GM18517 (cell line): Measurements from ENCODE around the gene NMS.

Source experiments
- ATAC-seq: cut with Tn5 transposase; IDR thresholded peaks from one replicate; pipeline ENCODE4 v1.9.1; 2021; ENCODE audit warnings: mild to moderate bottlenecking, moderate library complexity; ENCODE audit not compliant: unreplicated experiment

Gene NMS

DNA sequence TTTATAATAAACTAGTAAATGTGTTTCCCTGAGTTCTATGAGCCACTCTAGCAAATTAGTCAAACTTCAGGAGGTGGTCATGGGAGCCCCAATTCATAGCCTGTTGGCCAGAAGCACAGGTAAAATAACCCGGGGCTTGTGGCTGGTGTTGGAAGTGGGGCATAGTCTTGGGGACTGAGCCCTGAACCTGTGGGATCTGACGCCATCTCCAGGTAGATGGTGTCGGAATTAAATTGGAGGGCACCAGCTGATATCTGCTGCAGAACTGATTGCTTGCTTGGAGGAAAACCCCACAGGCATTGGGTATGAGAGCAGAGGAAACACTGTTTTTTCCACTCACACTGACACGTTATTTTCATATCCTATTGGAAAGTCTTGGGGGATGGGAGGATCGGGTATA is 14.1 kb downstream of the NMS start:
- ATAC-seq, result no peak

DNA sequence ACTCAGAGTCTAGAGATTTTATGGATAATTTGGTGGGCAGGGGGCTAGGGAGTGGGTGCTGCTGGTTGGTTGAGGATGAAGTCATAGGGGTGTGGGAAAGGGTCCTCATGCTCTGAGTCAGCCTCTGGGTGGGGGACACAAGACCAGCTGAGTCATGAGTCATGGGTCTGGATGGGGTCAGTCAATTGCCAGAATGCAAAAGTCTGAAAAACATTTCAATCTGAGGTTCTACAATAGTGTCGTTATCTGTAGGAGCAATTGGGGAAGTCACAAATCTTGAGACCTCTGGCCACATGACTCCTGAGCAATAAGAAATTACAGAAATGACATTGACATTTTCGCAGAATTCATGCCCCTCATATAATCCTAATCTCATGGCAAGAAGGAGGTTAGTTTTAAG is 15.1 kb downstream of the NMS start:
- no peak for ATAC-seq

DNA sequence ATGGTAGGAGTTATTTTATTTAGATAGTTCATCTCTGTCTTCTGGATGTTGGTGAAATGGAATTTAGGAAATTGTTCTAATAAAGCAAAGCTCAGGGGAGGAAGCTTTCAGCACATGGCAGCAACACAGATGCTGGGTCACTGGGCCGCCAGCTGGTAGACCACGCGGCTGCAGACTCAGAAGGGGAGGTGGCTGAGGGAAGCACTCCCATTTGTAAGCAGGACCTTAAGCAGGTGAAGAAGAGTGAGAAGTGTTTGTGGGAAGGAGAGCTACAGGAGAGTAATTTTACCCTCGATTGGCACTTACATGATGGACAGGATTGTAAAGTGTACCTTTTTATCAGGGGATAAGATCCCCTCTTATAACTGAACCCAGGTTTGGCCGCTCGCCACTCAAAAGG is 24.4 kb downstream of the NMS start:
- ATAC-seq, result no peak

DNA sequence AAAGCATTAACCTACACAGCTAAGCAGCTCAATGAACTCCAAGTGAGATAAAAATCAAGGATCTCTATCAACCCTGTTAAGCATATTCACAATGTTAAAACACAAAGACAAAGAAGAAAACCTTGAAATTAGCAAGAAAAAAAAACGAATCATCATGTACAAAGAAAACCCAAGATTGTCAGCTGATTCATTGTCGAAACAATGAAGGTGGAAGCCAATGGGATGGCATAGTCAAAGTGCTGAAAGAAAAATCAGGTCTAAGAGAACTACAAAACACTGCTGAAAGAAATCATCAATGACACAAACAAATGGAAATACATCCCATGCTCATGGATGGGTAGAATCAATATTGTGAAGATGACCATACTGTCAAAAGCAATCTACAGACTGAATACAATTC is 32.5 kb downstream of the NMS start:
- ATAC-seq, result no peak

DNA sequence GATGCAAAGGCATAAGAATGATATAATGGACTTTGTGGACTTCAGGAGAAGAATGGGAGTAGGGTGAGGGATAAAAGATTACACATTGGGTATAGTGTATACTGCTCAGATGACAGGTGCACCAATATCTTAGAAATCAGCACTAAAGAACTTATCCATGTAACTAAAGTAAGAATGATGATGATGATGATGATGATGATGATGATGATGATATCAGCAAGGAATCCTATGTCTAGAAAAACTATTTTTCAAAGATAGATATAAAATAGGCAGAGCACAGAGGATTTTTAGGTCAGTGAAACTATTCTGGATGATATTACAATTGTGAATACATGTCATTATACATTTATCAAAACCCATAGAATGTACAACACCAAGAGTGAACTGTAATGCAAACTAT is 34.3 kb downstream of the NMS start:
- no peak for ATAC-seq

DNA sequence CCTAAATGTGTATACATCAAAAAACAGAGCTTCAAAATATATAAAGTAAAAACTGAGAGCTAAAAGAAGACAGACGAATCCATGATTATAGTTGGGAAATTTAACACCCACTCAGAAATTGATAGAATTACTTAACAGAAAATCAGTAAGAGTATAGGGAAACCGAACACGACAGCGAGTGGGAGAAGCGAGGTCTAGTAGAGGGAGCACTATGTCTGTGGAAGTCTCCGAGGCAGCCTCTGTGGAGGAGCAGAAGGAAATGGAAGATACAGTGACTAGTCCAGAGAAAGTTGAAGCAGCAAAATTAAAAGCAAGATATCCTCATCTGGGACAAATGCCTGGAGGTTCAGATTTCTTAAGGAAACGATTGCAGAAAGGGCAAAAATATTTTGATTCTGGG is 38.8 kb downstream of the NMS start:
- no peak for ATAC-seq

DNA sequence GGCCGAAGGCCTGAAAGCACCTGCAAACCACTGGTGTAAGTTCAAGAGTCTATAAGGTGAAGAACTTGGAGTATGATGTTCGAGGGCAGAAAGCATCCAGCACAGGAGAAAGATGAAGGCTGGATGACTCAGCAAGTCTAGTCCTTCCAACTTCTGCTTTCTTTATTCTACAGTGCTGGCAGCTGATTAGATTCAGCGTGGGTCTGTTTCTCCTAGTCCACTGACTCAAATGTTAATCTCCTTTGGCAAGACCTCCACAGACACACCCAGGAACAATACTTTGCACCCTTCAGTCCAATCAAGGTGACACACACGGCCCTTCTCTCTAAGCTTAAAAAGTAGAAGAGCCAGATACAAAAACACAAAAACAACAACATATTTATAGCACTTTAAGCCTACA is 43.4 kb downstream of the NMS start:
- ATAC-seq, result no peak

DNA sequence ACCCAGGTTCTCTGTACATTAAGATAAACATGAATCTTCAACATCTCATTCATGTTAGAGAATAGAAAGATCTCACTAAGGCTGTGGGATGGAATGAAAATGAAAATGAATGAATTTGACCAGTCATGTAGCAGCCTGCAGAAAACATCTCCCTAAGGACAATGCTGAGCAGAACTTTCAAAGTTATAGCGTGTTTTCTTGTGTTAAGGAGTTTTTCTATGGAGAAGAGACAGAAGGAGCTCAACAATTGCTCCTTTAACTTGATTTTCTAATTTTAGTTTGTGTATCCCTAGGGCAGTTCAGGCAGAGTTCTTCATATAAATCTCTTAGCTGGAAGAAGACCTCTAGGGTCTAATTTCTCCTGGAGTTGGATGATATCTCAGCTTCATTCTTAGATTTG is 47.3 kb downstream of the NMS start:
- ATAC-seq, result no peak

DNA sequence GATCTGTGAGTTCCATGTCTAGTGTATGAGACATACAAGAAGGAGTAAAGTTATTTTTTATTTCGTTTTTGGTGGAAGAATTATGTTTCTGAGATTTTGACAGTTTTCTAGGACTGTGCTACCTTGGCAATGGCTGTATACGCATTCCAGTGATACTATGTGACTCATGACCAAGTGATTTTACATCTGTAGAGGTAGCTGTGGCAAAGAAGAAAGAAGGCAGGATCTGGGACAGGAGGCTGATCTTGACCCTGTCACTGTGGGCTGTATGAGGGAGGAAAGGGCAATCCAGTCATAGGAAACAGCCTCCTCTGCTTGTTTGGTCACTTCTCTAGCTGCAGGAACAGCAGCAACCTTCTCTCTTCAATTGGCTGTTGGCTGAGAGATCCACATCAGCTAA is 48.5 kb downstream of the NMS start:
- ATAC-seq, result no peak

DNA sequence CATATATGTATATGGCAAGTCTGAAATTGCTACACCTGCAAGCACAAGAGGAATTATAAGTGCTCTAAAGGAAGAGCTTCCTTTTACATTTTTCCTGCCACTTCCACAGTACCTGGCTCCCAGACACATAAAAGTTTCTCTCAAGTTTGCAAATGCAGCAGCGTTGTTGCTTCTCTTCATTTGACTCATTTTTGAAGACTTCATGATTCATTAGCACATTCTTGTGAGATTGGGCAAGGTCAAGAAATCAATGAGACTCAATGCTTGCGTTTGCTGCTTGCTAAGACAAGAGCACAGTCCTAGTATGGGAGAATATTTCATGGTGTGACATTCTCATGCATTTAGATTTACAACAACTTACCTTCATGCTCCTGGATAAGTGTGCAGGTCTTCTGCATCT is 49.9 kb downstream of the NMS start:
- ATAC-seq, result no peak

DNA sequence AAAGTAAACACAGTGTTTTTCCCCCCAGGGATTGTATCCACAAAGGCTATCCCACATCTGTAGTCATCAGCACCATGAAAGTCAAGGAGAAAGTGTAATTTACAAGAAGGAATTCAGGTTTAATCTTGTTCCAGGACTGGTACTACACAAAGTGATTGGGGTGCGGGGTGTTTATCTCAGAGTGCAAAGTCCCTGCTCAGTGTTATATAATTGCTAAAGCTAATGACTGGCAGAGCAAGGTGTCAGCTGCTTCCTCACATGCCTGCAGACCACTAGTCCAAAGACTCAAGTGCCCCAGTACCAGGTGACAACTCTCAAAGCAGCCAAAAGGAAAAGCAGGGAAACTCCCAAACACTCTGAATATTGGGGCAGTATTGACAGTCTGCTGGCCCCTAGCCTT is 52.1 kb downstream of the NMS start:
- no peak for ATAC-seq

DNA sequence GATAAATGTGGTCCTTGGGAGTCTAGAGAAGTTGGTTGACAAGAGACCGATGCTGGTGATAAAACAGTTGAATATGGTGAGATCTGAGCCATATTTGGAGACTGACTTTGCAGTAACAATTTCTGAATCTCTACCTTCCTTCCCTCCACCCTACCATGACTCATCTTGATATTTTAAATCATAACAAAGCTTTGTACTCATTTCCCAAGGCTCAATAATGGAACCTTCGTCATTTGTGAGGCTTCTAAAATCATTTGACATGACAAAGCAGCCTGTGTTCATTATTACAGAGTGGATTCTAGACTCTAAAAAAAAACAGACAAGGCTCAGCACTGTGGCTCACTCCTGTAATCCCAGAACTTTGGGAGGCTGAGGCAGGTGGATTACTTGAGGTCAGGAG is 54.0 kb downstream of the NMS start:
- ATAC-seq, result no peak

DNA sequence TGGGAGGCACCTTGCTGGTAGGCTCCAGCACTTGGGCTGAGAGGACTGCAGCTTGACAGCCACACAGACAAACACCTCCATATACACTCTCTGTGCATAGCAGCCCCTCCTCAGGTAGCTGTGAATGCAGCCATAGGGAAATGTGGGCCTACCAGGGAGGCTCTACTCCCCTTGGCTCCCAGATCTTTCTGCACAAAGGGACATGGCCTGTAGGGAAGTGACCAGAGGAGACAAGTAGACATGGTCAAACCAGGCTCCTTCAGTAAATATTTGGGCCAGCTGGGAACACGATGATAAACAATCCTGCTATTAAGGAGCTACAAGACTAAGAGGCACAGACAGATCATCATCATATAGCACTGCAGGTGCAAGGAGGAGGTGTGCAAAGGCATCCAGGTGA is 56.6 kb downstream of the NMS start:
- no peak for ATAC-seq

DNA sequence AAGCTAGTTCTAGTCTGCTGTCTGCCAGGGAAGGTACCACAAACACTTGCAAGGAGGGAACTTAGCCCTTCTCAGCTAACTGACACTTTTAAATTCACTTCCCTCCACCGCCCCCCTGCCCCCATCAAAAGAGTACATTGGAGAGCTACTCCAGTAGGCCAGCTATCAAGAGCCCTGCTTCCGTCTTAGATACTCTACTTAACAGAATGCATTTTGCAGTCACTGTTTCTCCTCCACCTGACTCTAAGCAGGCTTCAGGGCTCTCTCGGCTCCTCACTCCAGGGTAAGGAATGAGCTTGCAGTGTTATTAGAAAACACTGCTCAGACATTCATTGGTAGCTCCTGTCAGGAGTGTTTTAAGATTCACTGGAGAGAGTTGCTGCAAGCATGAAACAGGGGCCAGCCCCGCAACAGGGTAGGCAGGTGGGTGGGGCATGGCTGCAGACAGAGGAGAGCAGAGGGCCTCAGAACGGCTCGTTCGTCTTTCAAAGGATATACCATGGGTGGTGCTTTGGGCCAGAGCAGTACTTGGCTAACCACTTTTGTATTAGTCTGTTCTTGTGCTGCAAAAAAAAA is 57.2 kb downstream of the NMS start:
- no peak for ATAC-seq

DNA sequence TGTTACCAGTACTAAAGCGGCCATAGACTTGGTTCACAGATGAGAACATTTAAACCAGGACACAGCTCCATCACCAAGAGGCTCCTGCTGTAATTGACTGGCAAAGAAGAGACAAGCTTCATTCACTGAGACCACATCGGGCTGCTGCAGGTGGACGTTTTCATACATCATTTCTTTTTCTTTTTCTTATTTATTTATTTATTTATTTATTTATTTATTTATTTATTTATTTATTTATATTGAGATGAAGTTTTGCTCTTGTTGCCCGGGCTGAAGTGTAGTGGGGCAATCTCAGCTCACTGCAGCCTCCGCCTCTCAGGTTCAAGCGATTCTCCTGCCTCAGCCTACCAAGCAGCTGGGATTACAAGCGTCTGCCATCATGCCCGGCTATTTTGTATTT is 58.9 kb downstream of the NMS start:
- no peak for ATAC-seq

DNA sequence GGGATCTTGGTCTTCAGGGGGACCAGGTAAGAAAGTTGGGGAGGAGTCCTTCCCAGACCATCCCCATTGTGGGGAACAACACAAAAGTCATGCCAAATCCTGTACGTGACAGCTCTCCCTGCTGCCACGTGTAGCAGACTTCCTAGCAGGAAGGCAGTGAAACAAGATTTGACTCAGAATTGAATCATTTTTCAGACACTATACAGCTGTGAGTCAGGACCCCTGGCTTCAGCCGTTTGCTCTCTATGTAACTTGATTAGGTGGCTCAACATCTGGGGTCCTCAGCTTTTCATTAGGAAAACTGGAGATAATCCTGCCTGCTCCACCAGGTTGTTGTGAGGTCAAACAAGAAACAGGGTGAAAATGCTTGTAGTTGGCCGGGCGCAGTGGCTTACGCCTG is 59.6 kb downstream of the NMS start:
- ATAC-seq, result no peak
